Naive B cell (primary cell): Measurements from ENCODE around the gene LONP2. TPM values are rescaled to one million over a fixed set of nuclear protein-coding genes. Genes with fewer than 3 reads are reported as not detected.
A peak's percentile ranks its signal among the peaks of the same experiment; 100 is the strongest.
"Not testable (repeated sequence)": the region's sequence is repeated elsewhere in the genome, so short reads cannot be mapped to it uniquely, and the experiment has no call there.

Experiments
- ATAC-seq, 2 donors: fragments of 150-1000 bp; cut with Tn5 transposase; 2 replicates each; pipeline ENCODE4 v1.10.0; 2021; ENCODE audit warnings: low read depth in 2 of 2, mild to moderate bottlenecking in 2 of 2, moderate library complexity in 2 of 2
- DNase-seq: peaks from one replicate; pipeline ENCODE4 v3.0.0; 2022
- H3K27ac Mint-ChIP-seq, 6 donors: one replicate each; pipeline ENCODE4 v1.8.0; 2020 to 2022; ENCODE audit warnings: mild to moderate bottlenecking in 6 of 6, mixed read lengths in 6 of 6, moderate library complexity in 5 of 6, inconsistent platforms in 2 of 6
- H3K27me3 Mint-ChIP-seq, 3 donors: one replicate each; pipeline ENCODE4 v1.8.0; 2021 to 2022; ENCODE audit warnings: mixed read lengths in 3 of 3, mild to moderate bottlenecking in 1 of 3
- H3K36me3 Mint-ChIP-seq, 2 donors: one replicate each; pipeline ENCODE4 v1.8.0; 2020 to 2022; ENCODE audit warnings: mixed read lengths in 2 of 2, inconsistent platforms in 1 of 2, mild to moderate bottlenecking in 1 of 2
- H3K4me1 Mint-ChIP-seq, 3 donors: one replicate each; pipeline ENCODE4 v1.8.0; 2020 to 2022; ENCODE audit warnings: mixed read lengths in 3 of 3, inconsistent platforms in 1 of 3, mild to moderate bottlenecking in 1 of 3, moderate library complexity in 1 of 3
- H3K4me3 Mint-ChIP-seq, 8 donors: one replicate each; pipeline ENCODE4 v1.8.0; 2020 to 2022; ENCODE audit warnings: mild to moderate bottlenecking in 8 of 8, mixed read lengths in 8 of 8, moderate library complexity in 8 of 8, inconsistent platforms in 2 of 8
- H3K9me3 Mint-ChIP-seq, 7 donors: one replicate each; pipeline ENCODE4 v1.8.0; 2020 to 2022; ENCODE audit warnings: mixed read lengths in 7 of 7, mild to moderate bottlenecking in 5 of 7, inconsistent platforms in 2 of 7, moderate library complexity in 1 of 7
- polyA plus RNA-seq, 6 donors: library from polyadenylated mRNA; unstranded; fragments of 300-500 nt; fragmentation: Illumina TruSeq; gene quantifications; one replicate each; pipeline ENCODE4 v1.2.3, GENCODE V29; 2021; ENCODE audit warnings: low read depth in 6 of 6

LONP2 gene
- polyA plus RNA-seq, 6 donors from 2014 or later: 32.1 to 38.9 (median 34.8) TPM

DNA sequence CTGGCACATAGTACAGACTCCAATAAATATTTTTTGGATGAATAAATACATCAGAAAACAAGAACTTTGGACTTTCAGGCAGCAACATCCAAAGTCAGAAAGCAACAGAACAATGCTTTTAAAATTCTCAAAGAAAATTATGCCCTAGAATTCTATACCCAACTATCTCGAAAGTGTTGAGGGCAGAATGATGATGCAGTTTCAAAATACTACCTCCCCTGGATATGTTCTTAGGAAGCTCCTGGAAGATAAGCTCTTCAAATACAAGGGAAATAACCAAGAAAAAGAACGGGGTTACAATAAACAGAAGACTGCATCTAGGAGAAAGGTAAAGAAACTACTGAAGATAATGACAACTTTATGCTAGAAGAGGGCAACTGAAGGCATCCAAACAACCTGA lies 130.2 kb downstream of the LONP2 start:
- ATAC-seq: no peak
- no peak overlapping the region for H3K4me3 Mint-ChIP-seq
- no peaks in the 10 kb centered on the region for H3K9me3 Mint-ChIP-seq
- H3K27me3 Mint-ChIP-seq: no peaks in the 10 kb centered on the region
- no peak overlapping the region for H3K27ac Mint-ChIP-seq
- DNase-seq: no peak
- H3K4me1 Mint-ChIP-seq: peaks cover 29 to 35% (median 29%) of the 10 kb centered on the region in 3 donors
- no peaks in the 10 kb centered on the region for H3K36me3 Mint-ChIP-seq

GRCh38 chr16:48377301-48377700 lies 133.2 kb downstream of the LONP2 start:
- peaks cover 30 to 51% (median 39%) of the 10 kb centered on the region in 3 donors for H3K4me1 Mint-ChIP-seq
- not testable (repeated sequence) for DNase-seq, ATAC-seq, H3K36me3 Mint-ChIP-seq, H3K27ac Mint-ChIP-seq, H3K27me3 Mint-ChIP-seq, H3K4me3 Mint-ChIP-seq, H3K9me3 Mint-ChIP-seq

DNA sequence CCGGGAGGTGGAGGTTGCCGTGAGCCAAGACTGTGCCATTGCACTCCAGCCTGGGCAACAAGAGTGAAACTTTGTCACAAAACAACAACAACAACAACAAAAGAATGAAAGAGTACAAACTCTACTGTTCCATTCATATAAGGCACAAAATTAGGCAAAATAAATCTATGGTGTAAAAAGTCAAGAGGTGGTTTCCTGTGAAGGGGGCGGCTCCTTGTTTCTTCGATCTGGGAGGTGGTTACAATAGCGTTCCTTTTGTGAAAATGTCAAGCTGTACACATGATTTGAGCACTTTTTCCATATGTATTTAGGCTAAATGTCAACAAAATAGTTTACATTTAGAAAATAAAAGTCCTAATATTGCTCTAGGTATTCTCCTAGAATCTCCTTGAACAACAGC lies 134.2 kb downstream of the LONP2 start:
- DNase-seq (no peak), ATAC-seq (no peak)
- Mint-ChIP-seq H3K9me3 (no peaks in the 10 kb centered on the region), H3K27ac (peak overlapping the region in 3 of 6 donors; percentile 3 to 21 (median 18)), H3K27me3 (no peaks in the 10 kb centered on the region), H3K36me3 (no peaks in the 10 kb centered on the region), H3K4me3 (peak overlapping the region in 2 of 8 donors; percentile 5 to 82), H3K4me1 (peaks cover 33 to 54% (median 42%) of the 10 kb centered on the region in 3 donors)

DNA sequence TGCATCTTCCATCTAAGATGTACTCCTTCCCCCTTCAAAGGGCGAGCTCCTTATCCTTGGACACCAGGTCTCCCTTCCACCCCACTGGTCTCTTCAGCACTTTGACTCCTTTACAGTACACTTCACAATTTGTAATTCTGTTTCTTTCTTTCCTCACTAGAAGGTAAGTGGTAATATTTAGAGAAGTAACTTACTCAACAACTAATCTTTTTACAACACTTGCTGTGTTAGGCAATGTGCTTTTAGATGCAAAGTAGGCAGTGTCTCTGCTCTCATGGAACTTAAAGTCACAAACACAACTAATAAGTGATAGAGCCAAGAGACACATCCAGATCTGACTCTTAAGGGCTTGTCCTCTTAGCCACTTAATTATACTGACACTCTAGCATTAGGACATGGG lies 134.7 kb downstream of the LONP2 start:
- peaks cover 38 to 59% (median 48%) of the 10 kb centered on the region in 3 donors for H3K4me1 Mint-ChIP-seq
- H3K27me3 Mint-ChIP-seq: no peaks in the 10 kb centered on the region
- H3K36me3 Mint-ChIP-seq: no peaks in the 10 kb centered on the region
- H3K9me3 Mint-ChIP-seq: no peaks in the 10 kb centered on the region
- peak overlapping the region in 5 of 6 donors; percentile 0 to 77 (median 3) for H3K27ac Mint-ChIP-seq
- H3K4me3 Mint-ChIP-seq: peak overlapping the region in 4 of 8 donors; percentile 5 to 82 (median 35)
- ATAC-seq (peak in 1 of 2 donors; percentile 7), DNase-seq (no peak)

DNA sequence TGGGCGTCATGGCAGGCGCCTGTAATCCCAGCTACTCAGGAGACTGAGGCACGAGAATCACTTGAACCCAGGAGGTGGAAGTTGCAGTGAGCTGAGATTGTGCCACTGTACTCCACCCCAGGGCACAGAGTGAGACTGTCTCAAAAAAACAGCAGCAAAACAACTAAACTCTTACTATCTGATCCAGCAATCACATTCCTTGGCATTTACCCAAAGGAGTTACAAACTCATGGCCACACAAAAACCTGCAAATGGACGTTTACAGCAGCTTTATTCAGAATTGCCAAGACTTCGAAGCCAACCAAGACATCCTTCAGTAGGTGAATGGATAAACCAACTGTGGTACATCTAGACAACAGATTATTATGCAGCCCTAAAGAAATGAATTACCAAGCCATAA lies 137.1 kb downstream of the LONP2 start:
- Mint-ChIP-seq H3K27me3 (no peaks in the 10 kb centered on the region), H3K27ac (no peak overlapping the region), H3K36me3 (no peaks in the 10 kb centered on the region), H3K4me1 (peaks cover 43 to 70% (median 57%) of the 10 kb centered on the region in 3 donors), H3K9me3 (no peaks in the 10 kb centered on the region), H3K4me3 (peak overlapping the region in 1 of 8 donors; percentile 79)
- DNase-seq (no peak), ATAC-seq (no peak)

- no peaks in the 10 kb centered on the region for H3K36me3 Mint-ChIP-seq
- no peaks in the 10 kb centered on the region for H3K27me3 Mint-ChIP-seq
- peak overlapping the region in 3 of 8 donors; percentile 12 to 79 (median 37) for H3K4me3 Mint-ChIP-seq
- ATAC-seq (no peak), DNase-seq (no peak)
- peaks cover 43 to 66% (median 57%) of the 10 kb centered on the region in 3 donors for H3K4me1 Mint-ChIP-seq
- H3K27ac Mint-ChIP-seq: no peak overlapping the region
- H3K9me3 Mint-ChIP-seq: no peaks in the 10 kb centered on the region
These were observed 138.0 kb downstream of the LONP2 start for GRCh38 chr16:48382131-48382530.

GRCh38 chr16:48383009-48383876 lies 139.1 kb downstream of the LONP2 start:
- DNase-seq (no peak), ATAC-seq (no peak)
- H3K36me3 Mint-ChIP-seq: no peaks in the 10 kb centered on the region
- H3K27me3 Mint-ChIP-seq: no peaks in the 10 kb centered on the region
- H3K27ac Mint-ChIP-seq: peak overlapping the region in 5 of 6 donors; percentile 61 to 98 (median 93)
- peaks cover 41 to 65% (median 53%) of the 10 kb centered on the region in 3 donors for H3K4me1 Mint-ChIP-seq
- H3K4me3 Mint-ChIP-seq: peak overlapping the region; percentile 87 to 98 (median 94)
- no peaks in the 10 kb centered on the region for H3K9me3 Mint-ChIP-seq

GRCh38 chr16:48383877-48384519 lies 139.9 kb downstream of the LONP2 start:
- no peak for ATAC-seq
- H3K27ac Mint-ChIP-seq: peak overlapping the region; percentile 80 to 98 (median 88)
- H3K4me1 Mint-ChIP-seq: peaks cover 34 to 57% (median 45%) of the 10 kb centered on the region in 3 donors
- H3K4me3 Mint-ChIP-seq: peak overlapping the region; percentile 87 to 98 (median 94)
- no peak for DNase-seq
- H3K9me3 Mint-ChIP-seq: no peaks in the 10 kb centered on the region
- H3K36me3 Mint-ChIP-seq: no peaks in the 10 kb centered on the region
- H3K27me3 Mint-ChIP-seq: no peaks in the 10 kb centered on the region

DNA sequence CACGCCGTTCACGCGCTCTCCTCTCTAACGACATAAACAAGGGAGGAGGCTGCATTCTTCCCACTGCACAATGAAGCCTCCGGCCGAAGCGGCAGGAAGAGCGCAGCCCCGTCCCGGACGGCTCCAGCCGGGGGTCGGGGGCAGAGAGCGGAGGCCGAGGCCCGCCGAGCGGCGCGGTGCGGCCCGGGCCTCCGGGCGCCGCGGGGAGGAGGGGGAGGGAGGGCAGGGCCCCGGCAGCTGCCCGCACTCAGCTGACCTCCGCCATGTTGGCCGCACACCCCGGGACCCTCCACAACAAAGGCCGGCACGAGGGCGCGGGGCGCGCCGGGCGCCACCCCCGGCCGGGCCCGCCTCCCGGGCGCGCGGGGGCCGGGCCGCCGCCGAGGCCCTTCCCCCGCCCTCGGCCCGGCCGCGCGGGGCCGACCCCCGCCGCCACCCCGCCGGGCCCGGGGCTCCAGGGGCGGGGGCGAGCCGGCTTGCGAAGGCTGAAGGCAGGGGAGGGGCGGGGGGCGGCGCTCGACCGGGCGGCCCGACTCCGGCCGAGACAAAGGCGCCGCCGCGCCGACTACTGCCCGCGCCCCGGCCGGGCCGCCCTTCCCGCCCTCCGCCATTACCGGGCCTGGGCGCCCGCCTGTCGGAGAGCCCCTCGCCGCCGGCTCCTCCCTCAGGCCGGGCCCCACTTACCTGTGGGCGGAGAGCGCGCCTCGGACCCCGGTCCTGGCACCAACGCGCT lies 140.6 kb downstream of the LONP2 start:
- H3K4me1 Mint-ChIP-seq: peaks cover 27 to 51% (median 38%) of the 10 kb centered on the region in 3 donors
- ATAC-seq (peak; percentile 64 to 66), DNase-seq (peak; percentile 26)
- no peaks in the 10 kb centered on the region for H3K27me3 Mint-ChIP-seq
- H3K27ac Mint-ChIP-seq: peak overlapping the region; percentile 80 to 98 (median 88)
- H3K4me3 Mint-ChIP-seq: peak overlapping the region; percentile 91 to 98 (median 94)
- H3K9me3 Mint-ChIP-seq: no peaks in the 10 kb centered on the region
- H3K36me3 Mint-ChIP-seq: no peaks in the 10 kb centered on the region

GRCh38 chr16:48385253-48386150 lies 141.4 kb downstream of the LONP2 start, which contains the start of gene SIAH1:
SIAH1 (minus strand) TSS chr16:48385413; CDS start chr16:48362428, 22,985 bp downstream.
- peak; percentile 74 to 79 for ATAC-seq
- no peaks in the 10 kb centered on the region for H3K36me3 Mint-ChIP-seq
- no peaks in the 10 kb centered on the region for H3K27me3 Mint-ChIP-seq
- no peaks in the 10 kb centered on the region for H3K9me3 Mint-ChIP-seq
- peak within 1 kb of the TSS; percentile 91 to 98 (median 94) for H3K4me3 Mint-ChIP-seq
- peak within 1 kb of the TSS; percentile 84 to 99 (median 96) for H3K27ac Mint-ChIP-seq
- DNase-seq: peak; percentile 91
- peaks cover 21 to 42% (median 31%) of the 10 kb centered on the region in 3 donors for H3K4me1 Mint-ChIP-seq

DNA sequence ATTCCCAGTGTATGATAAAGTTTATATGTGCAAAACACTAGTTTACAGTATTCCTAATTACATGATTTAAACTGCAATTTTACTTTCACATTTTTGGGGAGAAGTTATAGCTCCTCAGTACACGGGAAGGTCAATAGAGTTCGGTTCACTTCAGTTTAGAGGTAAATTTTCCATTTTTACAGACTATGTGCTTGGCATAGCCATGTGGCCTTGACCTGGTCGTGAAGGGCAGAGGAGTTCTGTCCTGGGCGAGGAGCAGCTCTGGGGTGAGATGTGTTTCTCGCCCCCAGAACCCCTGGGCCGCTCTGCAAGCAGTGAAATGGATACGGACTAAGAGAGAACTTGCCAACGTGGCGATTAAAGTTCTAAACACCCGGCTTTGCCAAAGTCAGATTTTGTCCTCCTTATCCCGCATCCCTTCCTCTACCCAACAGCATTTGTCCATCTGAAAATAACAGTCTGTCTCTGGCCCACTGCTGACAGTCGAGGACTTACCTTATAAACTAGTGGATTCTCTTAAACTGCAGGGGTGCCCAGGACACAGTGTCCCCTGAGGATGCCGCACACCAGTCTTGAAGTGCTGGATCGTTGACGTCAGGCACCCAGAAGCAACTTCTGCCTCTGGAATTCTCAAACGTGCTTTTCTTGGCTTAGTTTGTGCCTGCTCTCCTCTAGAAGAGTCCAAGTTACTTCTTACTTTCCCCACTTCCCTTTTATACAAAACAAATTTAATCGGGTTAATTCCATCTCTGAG lies 142.6 kb downstream of the LONP2 start:
- H3K9me3 Mint-ChIP-seq: no peaks in the 10 kb centered on the region
- no peak for ATAC-seq
- no peak for DNase-seq
- peaks cover 14 to 30% (median 21%) of the 10 kb centered on the region in 3 donors for H3K4me1 Mint-ChIP-seq
- H3K27ac Mint-ChIP-seq: peak overlapping the region in 2 of 6 donors; percentile 9 to 19
- no peaks in the 10 kb centered on the region for H3K36me3 Mint-ChIP-seq
- peak overlapping the region; percentile 20 to 95 (median 92) for H3K4me3 Mint-ChIP-seq
- no peaks in the 10 kb centered on the region for H3K27me3 Mint-ChIP-seq

- Mint-ChIP-seq H3K36me3 (no peaks in the 10 kb centered on the region), H3K4me3 (no peak overlapping the region), H3K4me1 (peaks cover 0 to 3% (median 0%) of the 10 kb centered on the region in 3 donors), H3K27me3 (no peaks in the 10 kb centered on the region), H3K9me3 (no peaks in the 10 kb centered on the region), H3K27ac (no peak overlapping the region)
- no peak for ATAC-seq
- DNase-seq: no peak
These were observed 148.3 kb downstream of the LONP2 start for GRCh38 chr16:48392407-48392806.
